Psoas muscle (tissue), 8 donors: ENCODE measurements around the gene GRID2. TPM values are rescaled to one million over a fixed set of nuclear protein-coding genes. Genes with fewer than 3 reads are reported as not detected.

Experiments used
- ATAC-seq, 4 donors: fragments of 200-7000 bp; cut with Tn5 transposase; one replicate each; pipeline ENCODE4 v1.9.1; 2020; ENCODE audit warnings: moderate library complexity in 3 of 4, mild to moderate bottlenecking in 2 of 4
- DNase-seq, 2 donors: peaks; one replicate each; pipeline ENCODE4 v3.0.0-alpha.2; 2020
- H3K27ac ChIP-seq: fragments of 200-600 bp; one replicate; pipeline ENCODE4 v1.8.0; 2022
- H3K27me3 ChIP-seq, 3 donors: fragments of 200-600 bp in 1 of 3; one replicate each; pipeline versions ENCODE4 v1.6.1 to v1.8.0; 2013 to 2022; ENCODE audit warnings: low read length in 2 of 3, mild to moderate bottlenecking in 2 of 3, moderate library complexity in 1 of 3; ENCODE audit not compliant: insufficient read depth in 3 of 3
- H3K36me3 ChIP-seq, 2 donors: fragments of 200-600 bp in 1 of 2; one replicate each; pipeline versions ENCODE4 v1.6.1 to v1.8.0; 2013 to 2022; ENCODE audit warnings: low read depth in 1 of 2, mild to moderate bottlenecking in 1 of 2, moderate library complexity in 1 of 2; ENCODE audit not compliant: insufficient read depth in 1 of 2
- H3K4me1 ChIP-seq: fragments of 200-600 bp; one replicate; pipeline ENCODE4 v1.8.0; 2022
- H3K4me3 ChIP-seq: fragments of 200-600 bp; one replicate; pipeline ENCODE4 v1.8.0; 2022; ENCODE audit warnings: mild to moderate bottlenecking
- H3K9me3 ChIP-seq: fragments of 200-600 bp; one replicate; pipeline ENCODE4 v1.8.0; 2022
- WGBS, 3 donors: extraction: QIAGEN DNeasy Blood & Tissue Kit; methylation state at CpG; one replicate each; pipeline versions ENCODE4 v1.1.6 to v1.1.7; 2013; 5-methylcytosine and 5-hydroxymethylcytosine counted together
- intact Hi-C, 2 donors: fragments of 100-400 bp; cut with DNase I; formaldehyde crosslinking; loops; one replicate each; pipeline versions ENCODE4 v1.11.0 to v1.14.2; 2022
- polyA plus RNA-seq, 3 donors: library from polyadenylated mRNA; stranded (reverse); fragments of 200-250 nt; gene quantifications; one replicate each; pipeline ENCODE4 v1.2.3, GENCODE V29; 2013
- total RNA-seq, 4 donors: library from RNA; stranded (reverse); fragmentation: NEBNext Ultra II Directional in 2 of 4; extraction: Animal tissue kit (Norgen Biotek cat#: 25700) in 2 of 4; gene quantifications; one replicate each; pipeline versions ENCODE4 v1.2.1 to v1.2.4, GENCODE V29; 2021 to 2023
- TF ChIP-seq, protein P1 (sequence below): fragments of 200-600 bp; IDR thresholded peaks from one replicate; pipeline ENCODE4 v1.8.0; 2022; ENCODE audit warnings: antibody characterized with exemption
- donor health status: healthy with polysubstance abuse.
- donor health status: DM: no; HTN: no; CAD: no; lungs with moderate emphysema.
- donor health status: Bipolar disorder and iron deficiency.
- donor health status: healthy.
- donor health status: DM: yes; HTN: yes; CAD: no.
- donor health status: DM: no; HTN: no; CAD: no.
- donor health status: DM: no; HTN: no; CAD: no.
- donor health status: DM: yes; HTN: yes; CAD: no.

The GRID2 gene
- total and polyA plus RNA-seq, 7 donors = not detected

GRCh38 chr4:92305878-92306520 lies 2.2 kb downstream of the GRID2 start:
- Histone ChIP-seq H3K4me1 (no peaks in the 10 kb centered on the region), H3K27me3 (peaks cover 0 to 39% (median 10%) of the 10 kb centered on the region in 3 donors), H3K27ac (no peak overlapping the region), H3K9me3 (no peaks in the 10 kb centered on the region), H3K36me3 (no peaks in the 10 kb centered on the region), H3K4me3 (peak overlapping the region; percentile 50)
- TF ChIP-seq, protein P1, sequence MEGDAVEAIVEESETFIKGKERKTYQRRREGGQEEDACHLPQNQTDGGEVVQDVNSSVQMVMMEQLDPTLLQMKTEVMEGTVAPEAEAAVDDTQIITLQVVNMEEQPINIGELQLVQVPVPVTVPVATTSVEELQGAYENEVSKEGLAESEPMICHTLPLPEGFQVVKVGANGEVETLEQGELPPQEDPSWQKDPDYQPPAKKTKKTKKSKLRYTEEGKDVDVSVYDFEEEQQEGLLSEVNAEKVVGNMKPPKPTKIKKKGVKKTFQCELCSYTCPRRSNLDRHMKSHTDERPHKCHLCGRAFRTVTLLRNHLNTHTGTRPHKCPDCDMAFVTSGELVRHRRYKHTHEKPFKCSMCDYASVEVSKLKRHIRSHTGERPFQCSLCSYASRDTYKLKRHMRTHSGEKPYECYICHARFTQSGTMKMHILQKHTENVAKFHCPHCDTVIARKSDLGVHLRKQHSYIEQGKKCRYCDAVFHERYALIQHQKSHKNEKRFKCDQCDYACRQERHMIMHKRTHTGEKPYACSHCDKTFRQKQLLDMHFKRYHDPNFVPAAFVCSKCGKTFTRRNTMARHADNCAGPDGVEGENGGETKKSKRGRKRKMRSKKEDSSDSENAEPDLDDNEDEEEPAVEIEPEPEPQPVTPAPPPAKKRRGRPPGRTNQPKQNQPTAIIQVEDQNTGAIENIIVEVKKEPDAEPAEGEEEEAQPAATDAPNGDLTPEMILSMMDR = no peak
- DNase-seq (peak in 1 of 2 donors; percentile 44), ATAC-seq (no peak)
- WGBS, 3 donors = 2 to 5% (median 5%) methylated on average over 15 of the region's 15 CpGs
- intact Hi-C loops = no loop called here

DNA sequence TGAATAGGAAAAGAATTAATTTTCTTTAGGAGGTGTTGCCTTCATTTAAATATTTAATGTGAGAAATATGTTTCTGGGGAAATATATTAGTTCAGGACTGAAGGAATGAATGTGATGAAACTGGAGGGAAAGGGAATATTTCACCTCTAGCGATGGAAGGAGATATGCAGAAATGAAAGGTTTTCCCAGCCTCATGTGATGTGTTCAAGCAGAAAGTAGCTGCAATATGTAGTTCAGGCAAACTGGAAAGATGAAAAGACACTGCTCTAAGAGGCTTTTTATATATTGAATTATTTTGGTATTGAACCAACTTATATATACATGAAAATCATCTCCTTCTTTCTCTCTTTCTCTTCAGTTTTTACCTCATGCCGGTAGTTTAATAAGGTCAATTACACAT lies 3.4 kb downstream of the GRID2 start:
- WGBS, 3 donors = 91 to 96% (median 95%) methylated on average over 2 of the region's 2 CpGs
- intact Hi-C loops = no loop called here

GRCh38 chr4:92307866-92308265 lies 4.1 kb downstream of the GRID2 start:
- intact Hi-C loops = no loop called here
- H3K4me1 ChIP-seq = no peaks in the 10 kb centered on the region
- no peaks in the 10 kb centered on the region for H3K36me3 ChIP-seq
- H3K4me3 ChIP-seq = no peak overlapping the region
- TF ChIP-seq, protein P1 = no peak
- 53 to 55% (median 53%) methylated on average over 4 of the region's 4 CpGs for WGBS, 3 donors
- H3K27ac ChIP-seq = no peak overlapping the region
- ATAC-seq (no peak), DNase-seq (no peak)
- no peaks in the 10 kb centered on the region for H3K9me3 ChIP-seq
- peaks cover 0 to 38% (median 10%) of the 10 kb centered on the region in 3 donors for H3K27me3 ChIP-seq

More for the DNA sequence above, 3.4 kb downstream of the GRID2 start:
- H3K4me3 ChIP-seq = no peak overlapping the region
- no peaks in the 10 kb centered on the region for H3K4me1 ChIP-seq
- H3K27me3 ChIP-seq = peaks cover 0 to 39% (median 10%) of the 10 kb centered on the region in 3 donors
- ATAC-seq = no peak
- DNase-seq = no peak
- no peaks in the 10 kb centered on the region for H3K36me3 ChIP-seq
- no peaks in the 10 kb centered on the region for H3K9me3 ChIP-seq
- no peak overlapping the region for H3K27ac ChIP-seq
- TF ChIP-seq, protein P1 = no peak

DNA sequence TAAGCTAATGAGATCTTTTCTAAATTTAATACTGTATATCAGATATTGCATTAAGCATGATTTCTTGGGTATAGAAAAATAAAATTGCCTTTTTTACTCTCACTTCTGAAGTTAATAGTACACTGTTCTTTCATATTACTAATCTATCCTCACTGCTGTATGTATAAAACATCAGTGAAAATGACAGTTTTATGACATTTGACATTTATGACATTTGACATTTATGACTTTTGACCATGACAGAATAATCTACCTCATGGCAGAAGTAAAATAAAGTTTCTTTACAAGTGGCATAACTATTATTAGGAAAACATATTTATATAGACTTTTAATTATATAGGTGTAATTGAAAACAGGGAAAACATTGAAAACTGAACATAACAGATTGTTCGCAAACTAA lies 13.3 kb downstream of the GRID2 start:
- Histone ChIP-seq H3K4me1 (no peaks in the 10 kb centered on the region), H3K27ac (no peak overlapping the region), H3K36me3 (no peaks in the 10 kb centered on the region), H3K9me3 (no peaks in the 10 kb centered on the region), H3K27me3 (no peaks in the 10 kb centered on the region), H3K4me3 (no peak overlapping the region)
- ATAC-seq = no peak
- WGBS, 3 donors = 96 to 100% (median 100%) methylated on average over 1 of the region's 1 CpG
- TF ChIP-seq, protein P1 = no peak
- intact Hi-C loops = no loop called here
- DNase-seq = no peak

- H3K27me3 ChIP-seq = no peaks in the 10 kb centered on the region
- H3K4me1 ChIP-seq = no peaks in the 10 kb centered on the region
- 82 to 90% (median 84%) methylated on average over 2 of the region's 2 CpGs for WGBS, 3 donors
- H3K27ac ChIP-seq = no peak overlapping the region
- no peaks in the 10 kb centered on the region for H3K36me3 ChIP-seq
- DNase-seq (no peak), ATAC-seq (no peak)
- intact Hi-C loops = no loop called here
- no peaks in the 10 kb centered on the region for H3K9me3 ChIP-seq
- no peak overlapping the region for H3K4me3 ChIP-seq
- TF ChIP-seq, protein P1 = no peak
Measured at GRCh38 chr4:92328095-92328494, 24.3 kb downstream of the GRID2 start.
